GM12878 (cell line): Measurements from ENCODE around the gene ITPR3. TPM values are rescaled to one million over a fixed set of nuclear protein-coding genes. Genes with fewer than 3 reads are reported as not detected.

Experiments used
- ATAC-seq: fragments of 200-7000 bp; cut with Tn5 transposase; 3 replicates; pipeline ENCODE4 v1.9.1; 2020; ENCODE audit warnings: mild to moderate bottlenecking, moderate library complexity
- BruUV-seq: library from RNA; stranded (reverse); fragments of 400-500 nt; replicated peaks from 2 replicates; lab custom pipeline; 2021; lab: Mats Ljungman, UMichigan
- CTCF ChIA-PET: fragments of 300-600 bp; sonication (Branson Sonifier 250); formaldehyde crosslinking; extraction: SDS; loops from one replicate; lab custom pipeline; 2021; ENCODE audit warnings: inconsistent platforms; lab: Yijun Ruan, JAX
- POLR2A ChIA-PET: fragments of 350-600 bp; formaldehyde crosslinking; extraction: SDS; loops from one replicate; lab custom pipeline; 2021; ENCODE audit warnings: inconsistent platforms; lab: Charles Lee
- RAD21 ChIA-PET: fragments of 300-600 bp; sonication (Branson Sonifier 250); formaldehyde crosslinking; loops from one replicate; lab custom pipeline; 2023; ENCODE audit warnings: antibody characterized with exemption; ENCODE audit not compliant: unreplicated experiment; lab: Charles Lee
- SMC1A ChIA-PET: fragments of 300-600 bp; sonication (Branson Sonifier 250); formaldehyde crosslinking; loops from one replicate; lab custom pipeline; 2023; ENCODE audit not compliant: unreplicated experiment, uncharacterized antibody; lab: Charles Lee
- DNase-seq: peaks from one replicate; pipeline ENCODE4 v3.0.0-alpha.2; 2011; ENCODE audit warnings: low read depth, low spot score
- FAIRE-seq: peaks from 3 replicates; lab custom pipeline; 2011; peaks lifted over from hg19 to GRCh38; lab: Jason Lieb, UNC
- H2AFZ ChIP-seq: 2 replicates; pipeline ENCODE4 v1.6.0; 2011; ENCODE audit warnings: low read depth, low read length, control low read depth; ENCODE audit not compliant: control insufficient read depth
- H3K27ac ChIP-seq: 2 replicates; pipeline ENCODE4 v1.5.1; 2011; ENCODE audit warnings: control low read depth; ENCODE audit not compliant: control insufficient read depth, insufficient read depth
- H3K27me3 ChIP-seq, 2 experiments: replicated peaks in 1 of 2; 2 replicates each; pipeline versions ENCODE4 v1.6.0 to v1.6.1; 2011; ENCODE audit warnings: low read length in 1 of 2; ENCODE audit not compliant: control insufficient read depth in 2 of 2, insufficient read depth in 2 of 2
- H3K36me3 ChIP-seq, 2 experiments: 2 replicates each; pipeline ENCODE4 v1.5.1; 2011; ENCODE audit warnings: low read length in 1 of 2; ENCODE audit not compliant: control insufficient read depth in 2 of 2, insufficient read depth in 2 of 2
- H3K4me1 ChIP-seq: 2 replicates; pipeline ENCODE4 v1.6.1; 2011; ENCODE audit warnings: mild to moderate bottlenecking, low read length, moderate library complexity, mixed read lengths; ENCODE audit not compliant: control insufficient read depth, insufficient read depth
- H3K4me2 ChIP-seq: 2 replicates; pipeline ENCODE4 v1.6.0; 2011; ENCODE audit warnings: control low read depth; ENCODE audit not compliant: control insufficient read depth, insufficient read depth
- H3K4me3 ChIP-seq: fragments of 200-600 bp; sonication (generic); 2 replicates; pipeline ENCODE4 v1.5.1; 2016
- H3K79me2 ChIP-seq: 2 replicates; pipeline ENCODE4 v1.6.0; 2011; ENCODE audit warnings: low read length; ENCODE audit not compliant: control insufficient read depth, insufficient read depth
- H3K9ac ChIP-seq: 2 replicates; pipeline ENCODE4 v1.8.0; 2011; ENCODE audit warnings: low read length, control low read depth, mixed read lengths; ENCODE audit not compliant: control insufficient read depth, insufficient read depth
- H3K9me3 ChIP-seq: replicated peaks from 3 replicates; pipeline ENCODE4 v1.5.1; 2011; ENCODE audit warnings: mild to moderate bottlenecking, low read length; ENCODE audit not compliant: control insufficient read depth, insufficient read depth
- H4K20me1 ChIP-seq: 2 replicates; pipeline ENCODE4 v1.6.0; 2011; ENCODE audit not compliant: control insufficient read depth, insufficient read depth
- JUND ChIP-seq: IDR thresholded peaks from 2 replicates; pipeline ENCODE4 v1.6.1; 2012; ENCODE audit warnings: low read depth, mild to moderate bottlenecking, low read length, improper control_type of control experiment, moderate library complexity
- KDM1A ChIP-seq: fragments of 200-600 bp; sonication (generic); IDR thresholded peaks from 2 replicates; pipeline ENCODE4 v1.6.1; 2016; ENCODE audit warnings: borderline replicate concordance
- KLF5 ChIP-seq: fragments of 450-650 bp; IDR thresholded peaks from 2 replicates; pipeline ENCODE4 v1.6.1; 2014; ENCODE audit warnings: mild to moderate bottlenecking; ENCODE audit not compliant: partially characterized antibody
- NRF1 ChIP-seq: conservative IDR thresholded peaks from 2 replicates; pipeline ENCODE4 v1.6.1; 2011; ENCODE audit warnings: mild to moderate bottlenecking, low read depth, low read length, improper control_type of control experiment
- POLR2A ChIP-seq: IDR thresholded peaks from 2 replicates; pipeline ENCODE4 v1.6.1; 2011; ENCODE audit warnings: low read depth, mild to moderate bottlenecking, low read length
- RBBP5 ChIP-seq: fragments of 200-600 bp; sonication (generic); conservative IDR thresholded peaks from 2 replicates; pipeline ENCODE4 v1.6.1; 2016
- SMARCA5 ChIP-seq: fragments of 450-650 bp; IDR thresholded peaks from 2 replicates; pipeline ENCODE4 v1.6.1; 2017; ENCODE audit warnings: mild to moderate bottlenecking
- SREBF1 ChIP-seq: IDR thresholded peaks from 2 replicates; pipeline ENCODE4 v1.6.1; 2012; ENCODE audit warnings: mild to moderate bottlenecking, low read length
- USF2 ChIP-seq: IDR thresholded peaks from 2 replicates; pipeline ENCODE4 v1.6.1; 2011; ENCODE audit warnings: low read depth, low read length, improper control_type of control experiment, borderline replicate concordance
- ZBTB33 ChIP-seq: fragments of 450-650 bp; IDR thresholded peaks from 2 replicates; pipeline ENCODE4 v1.6.1; 2017; ENCODE audit warnings: mild to moderate bottlenecking
- WGBS: methylation state at CpG from one replicate; pipeline ENCODE4 v1.1.6; 2016; ENCODE audit warnings: low lambda C conversion rate; ENCODE audit not compliant: insufficient replicate concordance, insufficient coverage; ENCODE audit errors: missing lambda C conversion rate; 5-methylcytosine and 5-hydroxymethylcytosine counted together
- in situ Hi-C: fragments of 300-500 bp; cut with MboI; formaldehyde crosslinking; loops from 9 replicates; pipeline ENCODE4 v1.14.3; 2018; ENCODE audit warnings: mixed read lengths
- intact Hi-C: fragments of 100-400 bp; cut with micrococcal nuclease; formaldehyde crosslinking; loops from one replicate; pipeline ENCODE4 v1.14.2; 2022; ENCODE audit not compliant: unreplicated experiment
- polyA plus RNA-seq, 11 experiments: library from polyadenylated mRNA; depleted of rRNA in 4 of 11; unstranded in 6 of 11; stranded (reverse) in 5 of 11; fragments of >200 nt; fragmentation: Nextera tagmentation in 4 of 11; fragmentation: Illumina TruSeq in 1 of 11; extraction: Ambion mirVana in 4 of 11; extraction: Trizol in 1 of 11; gene quantifications; 1 replicate in 1 of 11; 2 replicates in 10 of 11; pipeline versions ENCODE4 v1.2.1 to v1.2.3, GENCODE V29; 2011 to 2016; ENCODE audit warnings: inconsistent platforms in 2 of 11, missing spikeins in 2 of 11, low read depth in 1 of 11
- total RNA-seq, 4 experiments: library from RNA; depleted of rRNA in 3 of 4; stranded (reverse); fragments of >200 nt in 3 of 4; fragmentation: Illumina TruSeq in 1 of 4; extraction: Trizol in 1 of 4; gene quantifications; 2 replicates each; pipeline versions ENCODE4 v1.2.1 to v1.2.3, GENCODE V29; 2013 to 2021

ITPR3 gene
- total and polyA plus RNA-seq, 10 of the 15 experiments (the other 5 are each of a cell fraction or from before 2014, with no cell fraction given): 0.32 to 34.0 (median 11.9) TPM

DNA sequence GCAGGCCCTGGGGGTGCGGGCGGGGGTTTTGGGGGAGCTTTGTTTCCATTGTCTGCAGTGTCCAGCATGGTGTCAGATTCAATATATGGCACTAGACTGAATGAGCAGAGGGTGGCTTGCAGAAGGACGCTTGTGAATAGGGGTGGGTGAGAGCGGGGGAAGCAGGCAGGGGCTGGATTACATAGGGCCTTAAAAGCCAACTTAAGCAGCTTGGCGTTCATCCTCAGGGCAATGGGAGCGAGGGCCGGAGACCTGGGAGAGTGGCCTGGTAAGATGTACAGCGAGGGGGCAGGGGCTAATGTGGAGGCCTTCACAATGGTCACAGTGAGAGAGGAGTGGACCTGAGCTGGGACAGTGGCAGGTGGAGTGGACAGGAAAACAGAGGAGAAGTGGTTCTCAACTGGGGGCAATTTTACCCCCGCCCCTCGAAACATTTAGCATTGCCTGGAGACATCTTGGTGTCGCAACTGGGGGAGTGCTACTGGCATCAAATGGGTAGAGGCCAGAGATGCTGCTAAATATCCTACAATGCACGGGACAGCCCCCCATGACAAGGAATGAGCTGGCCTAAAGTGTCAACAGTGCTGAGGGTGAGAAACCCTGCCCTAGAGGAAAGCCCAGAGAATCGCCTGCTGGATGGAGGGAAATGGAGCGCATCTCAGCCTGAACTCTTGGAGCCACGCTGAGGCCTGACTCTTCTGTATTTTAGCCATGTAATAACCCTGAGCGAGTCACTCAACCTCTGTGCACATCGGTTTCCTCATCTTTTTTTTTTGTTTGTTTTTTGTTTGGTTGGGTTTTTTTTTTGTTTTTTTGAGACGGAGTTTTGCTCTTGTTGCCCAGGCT is 25.9 kb upstream of the ITPR3 start:
- Histone ChIP-seq H3K36me3 (no peaks in the 10 kb centered on the region), H3K9me3 (no peaks in the 10 kb centered on the region), H3K27ac (no peak overlapping the region), H4K20me1 (no peaks in the 10 kb centered on the region), H3K4me1 (peaks cover 38% of the 10 kb centered on the region), H2AFZ (no peak overlapping the region), H3K27me3 (no peaks in the 10 kb centered on the region), H3K79me2 (no peaks in the 10 kb centered on the region), H3K4me2 (no peak overlapping the region)
- in situ Hi-C loops: no loop called here
- ChIA-PET CTCF (interaction anchor here (1.1 to 8.1 kb wide), 2 partner anchors 10 to 12 kb away, joined by 3 to 92 read pairs; no protein-coding TSS in a partner anchor), RAD21 (interaction anchor here (2.2 kb wide), 1 partner anchor 13 kb away, joined by 8 read pairs; no protein-coding TSS in a partner anchor), POLR2A (interaction anchor here (1.2 kb wide), 1 partner anchor 26 kb away, joined by 4 read pairs; the partner anchor contains the start of gene ITPR3)
- ATAC-seq: no peak
- BruUV-seq: no TSS peak
- no peak for DNase-seq
- intact Hi-C loops: no loop called here
- TF ChIP-seq SMARCA5: no peak
- TF ChIP-seq ZBTB33: no peak
- TF ChIP-seq KDM1A: no peak
- TF ChIP-seq SREBF1: no peak
- TF ChIP-seq NRF1: no peak
- no peak for TF ChIP-seq KLF5
- TF ChIP-seq USF2: no peak
- no peak for TF ChIP-seq JUND
- no peak for TF ChIP-seq RBBP5
- TF ChIP-seq POLR2A: no peak
- TF ChIP-seq, all 136 proteins: peak for 0
- no peak for FAIRE-seq
- Histone ChIP-seq H3K4me3 (no peak overlapping the region), H3K9ac (no peak overlapping the region)
- SMC1A ChIA-PET: interaction anchor here (1.2 to 1.7 kb wide), 2 partner anchors 10 to 12 kb away, joined by 4 to 5 read pairs; no protein-coding TSS in a partner anchor
- 96% methylated on average over 18 of the region's 18 CpGs for WGBS
